Kidney (tissue), 14 donors: ENCODE data around the gene AP1S3. TPM values are rescaled to one million over a fixed set of nuclear protein-coding genes. Genes with fewer than 3 reads are reported as not detected.

ENCODE experiments used
- DNase-seq, 5 donors: peaks; one replicate each; pipeline ENCODE4 v3.0.0-alpha.2; 2013 to 2020
- FAIRE-seq: peaks from 2 replicates; lab custom pipeline; 2012; peaks lifted over from hg19 to GRCh38; lab: Jason Lieb, UNC
- H3K27ac ChIP-seq, 2 donors: one replicate each; pipeline ENCODE4 v1.7.0; 2013; ENCODE audit warnings: low read depth in 2 of 2, low read length in 2 of 2, inconsistent platforms in 1 of 2
- H3K27me3 ChIP-seq: one replicate; pipeline ENCODE4 v1.7.1; 2013; ENCODE audit warnings: low read length, inconsistent platforms; ENCODE audit not compliant: control insufficient read depth, insufficient read depth
- H3K36me3 ChIP-seq, 3 donors: one replicate each; pipeline versions ENCODE4 v1.7.0 to v1.7.1; 2013; ENCODE audit warnings: low read length in 3 of 3, control low read depth in 1 of 3, inconsistent platforms in 1 of 3; ENCODE audit not compliant: insufficient read depth in 3 of 3, control insufficient read depth in 2 of 3
- H3K4me1 ChIP-seq, 3 donors: one replicate each; pipeline versions ENCODE4 v1.7.0 to v1.7.1; 2013; ENCODE audit warnings: low read length in 3 of 3, inconsistent platforms in 1 of 3, low read depth in 1 of 3; ENCODE audit not compliant: control insufficient read depth in 2 of 3, insufficient read depth in 2 of 3
- H3K4me3 ChIP-seq, 3 donors: one replicate each; pipeline versions ENCODE4 v1.7.0 to v1.8.1; 2013; ENCODE audit warnings: low read length in 3 of 3, control low read depth in 1 of 3, inconsistent platforms in 1 of 3
- H3K9ac ChIP-seq, 3 donors: one replicate each; pipeline versions ENCODE4 v1.7.0 to v1.7.1; 2013; ENCODE audit warnings: low read length in 3 of 3, control low read depth in 1 of 3, inconsistent platforms in 1 of 3
- H3K9me3 ChIP-seq, 3 donors: one replicate each; pipeline versions ENCODE4 v1.7.0 to v1.7.1; 2013; ENCODE audit warnings: low read length in 3 of 3, control low read depth in 1 of 3, inconsistent platforms in 1 of 3; ENCODE audit not compliant: control insufficient read depth in 2 of 3, insufficient read depth in 1 of 3
- intact Hi-C: fragments of 100-400 bp; cut with DNase I; formaldehyde crosslinking; loops from one replicate; pipeline ENCODE4 v1.11.1; 2022
- polyA plus RNA-seq: library from polyadenylated mRNA; stranded (reverse); fragments of 350-450 nt; fragmentation: Illumina TruSeq; extraction: RNeasy Lipid Tissue Mini Kit (QIAGEN cat#74804); gene quantifications from one replicate; pipeline ENCODE4 v1.2.3, GENCODE V29; 2014; ENCODE audit warnings: low read depth, low replicate concordance; ENCODE audit not compliant: insufficient read depth
- total RNA-seq: library from RNA; stranded (reverse); fragmentation: NEBNext Ultra II Directional; extraction: Animal tissue kit (Norgen Biotek cat#: 25700); gene quantifications from one replicate; pipeline ENCODE4 v1.2.1, GENCODE V29; 2021
- TF ChIP-seq, protein P1 (sequence below): IDR thresholded peaks from 3 replicates; pipeline ENCODE4 v1.5.1; 2012; ENCODE audit warnings: mild to moderate bottlenecking, moderate library complexity, borderline replicate concordance; ENCODE audit not compliant: insufficient read depth; ENCODE audit errors: extremely low read depth
- donor health status: control.
- donor health status: control.
- donor health status: control.
- donor health status: control.
- donor health status: control.
- donor health status: DM: yes; HTN: yes; CAD: no.
- donor health status: Normal renal cell carcinoma (clear cell type).

The AP1S3 gene
- total and polyA plus RNA-seq, 2 donors from 2014 or later: 2.5 to 85.3 TPM

DNA sequence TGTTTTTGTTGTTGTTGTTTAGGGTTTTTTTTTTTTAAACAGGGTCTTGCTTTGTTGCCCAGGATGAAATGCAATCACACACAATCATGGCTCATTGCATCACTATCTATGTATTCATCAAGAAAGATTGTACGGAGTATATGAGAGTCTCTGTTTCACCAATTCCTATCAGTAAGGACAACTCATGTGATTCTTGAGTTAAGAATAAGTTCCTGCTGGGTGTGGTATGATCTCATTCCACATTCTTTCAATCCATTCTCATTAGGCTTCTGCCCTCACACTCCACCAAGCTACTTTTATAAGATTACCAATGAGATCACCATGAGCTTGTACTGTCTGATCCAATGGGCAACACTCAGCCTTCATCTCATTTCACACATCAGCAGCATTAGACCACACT is 9.1 kb upstream of the AP1S3 start:
- no peaks in the 10 kb centered on the region for H3K27me3 ChIP-seq
- DNase-seq (no peak), FAIRE-seq (no peak)
- no peak overlapping the region for H3K4me3 ChIP-seq
- H3K27ac ChIP-seq: no peak overlapping the region
- H3K36me3 ChIP-seq: no peaks in the 10 kb centered on the region
- intact Hi-C loops: no loop called here
- H3K9me3 ChIP-seq: no peaks in the 10 kb centered on the region
- TF ChIP-seq, protein P1, sequence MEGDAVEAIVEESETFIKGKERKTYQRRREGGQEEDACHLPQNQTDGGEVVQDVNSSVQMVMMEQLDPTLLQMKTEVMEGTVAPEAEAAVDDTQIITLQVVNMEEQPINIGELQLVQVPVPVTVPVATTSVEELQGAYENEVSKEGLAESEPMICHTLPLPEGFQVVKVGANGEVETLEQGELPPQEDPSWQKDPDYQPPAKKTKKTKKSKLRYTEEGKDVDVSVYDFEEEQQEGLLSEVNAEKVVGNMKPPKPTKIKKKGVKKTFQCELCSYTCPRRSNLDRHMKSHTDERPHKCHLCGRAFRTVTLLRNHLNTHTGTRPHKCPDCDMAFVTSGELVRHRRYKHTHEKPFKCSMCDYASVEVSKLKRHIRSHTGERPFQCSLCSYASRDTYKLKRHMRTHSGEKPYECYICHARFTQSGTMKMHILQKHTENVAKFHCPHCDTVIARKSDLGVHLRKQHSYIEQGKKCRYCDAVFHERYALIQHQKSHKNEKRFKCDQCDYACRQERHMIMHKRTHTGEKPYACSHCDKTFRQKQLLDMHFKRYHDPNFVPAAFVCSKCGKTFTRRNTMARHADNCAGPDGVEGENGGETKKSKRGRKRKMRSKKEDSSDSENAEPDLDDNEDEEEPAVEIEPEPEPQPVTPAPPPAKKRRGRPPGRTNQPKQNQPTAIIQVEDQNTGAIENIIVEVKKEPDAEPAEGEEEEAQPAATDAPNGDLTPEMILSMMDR: no peak
- no peaks in the 10 kb centered on the region for H3K4me1 ChIP-seq
- H3K9ac ChIP-seq: no peak overlapping the region

- H3K27ac ChIP-seq: no peak overlapping the region
Measured at GRCh38 chr2:223841436-223842190, 4.2 kb upstream of the AP1S3 start.

GRCh38 chr2:223835701-223836532 is 1.5 kb downstream of the AP1S3 start:
- H3K9ac ChIP-seq: no peak overlapping the region
- intact Hi-C loops: no loop called here
- H3K4me3 ChIP-seq: peak overlapping the region in 1 of 3 donors; percentile 75

More at GRCh38 chr2:223841436-223842190, 4.2 kb upstream of the AP1S3 start:
- no peak for FAIRE-seq
- H3K4me1 ChIP-seq: peaks cover 0 to 1% (median 0%) of the 10 kb centered on the region in 3 donors
- H3K9me3 ChIP-seq: no peaks in the 10 kb centered on the region
- H3K9ac ChIP-seq: no peak overlapping the region
- no peak overlapping the region for H3K4me3 ChIP-seq
- intact Hi-C loops: no loop called here
- no peak for DNase-seq
- no peaks in the 10 kb centered on the region for H3K36me3 ChIP-seq
- no peaks in the 10 kb centered on the region for H3K27me3 ChIP-seq
- TF ChIP-seq, protein P1: no peak

More at GRCh38 chr2:223835701-223836532, 1.5 kb downstream of the AP1S3 start:
- FAIRE-seq: no peak
- TF ChIP-seq, protein P1: no peak
- Histone ChIP-seq H3K9me3 (no peaks in the 10 kb centered on the region), H3K27ac (no peak overlapping the region), H3K4me1 (peaks cover 0 to 7% (median 4%) of the 10 kb centered on the region in 3 donors), H3K36me3 (no peaks in the 10 kb centered on the region), H3K27me3 (no peaks in the 10 kb centered on the region)
- no peak for DNase-seq
